Erythroblast (primary cell): Measurements from ENCODE around the gene NAT16.

Source experiments
- GATA1 ChIP-seq: IDR thresholded peaks from 2 replicates; pipeline ENCODE4 v1.6.1; 2011; ENCODE audit warnings: low read depth, mild to moderate bottlenecking, control low read depth, low read length, moderate library complexity
- POLR2A ChIP-seq: IDR thresholded peaks from 2 replicates; pipeline ENCODE4 v1.6.1; 2011; ENCODE audit warnings: mild to moderate bottlenecking, low read length

DNA sequence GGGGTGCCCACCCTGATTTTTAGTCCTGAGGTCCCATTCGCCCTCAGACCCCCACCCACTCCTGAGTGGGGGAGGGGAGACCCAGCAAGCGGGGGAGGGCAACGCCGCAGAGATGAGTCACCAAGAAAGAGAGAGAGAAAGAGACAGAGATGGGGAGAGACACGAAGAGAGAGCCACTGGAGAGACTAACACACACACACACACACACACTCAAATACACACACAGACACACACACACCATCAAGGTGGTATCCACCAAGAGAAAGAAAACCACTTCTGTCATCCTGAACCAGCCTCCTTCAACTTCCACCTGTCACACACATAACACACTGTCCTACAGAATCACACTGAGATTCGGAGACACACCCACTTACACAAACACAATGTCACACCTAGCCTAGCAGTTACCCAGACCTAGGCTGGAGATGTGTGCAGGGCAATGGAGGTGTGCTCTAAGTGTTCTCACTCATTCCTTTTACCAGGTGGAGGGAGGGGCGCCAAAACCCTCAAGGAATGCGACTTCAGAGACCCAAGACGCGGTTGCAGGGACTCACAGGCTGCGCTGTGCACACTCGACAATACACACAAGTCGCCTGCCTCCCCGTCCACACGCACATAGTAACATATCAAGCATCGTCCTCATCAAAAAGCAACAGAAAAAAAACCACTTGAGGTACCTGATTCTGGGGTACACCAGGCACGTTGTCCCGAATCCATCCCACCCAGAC is 10.8 kb downstream of the NAT16 start:
- TF ChIP-seq POLR2A, result no peak
- TF ChIP-seq GATA1, result no peak
